ENCODE results near the gene STPG1. TPM values are rescaled to one million over a fixed set of nuclear protein-coding genes. Genes with fewer than 3 reads are reported as not detected.

The STPG1 gene
- total and polyA plus RNA-seq, 9 of the 15 experiments (the other 6 are each of a cell fraction or from before 2014, with no cell fraction given): 5.0 to 11.9 (median 8.3) TPM

DNA sequence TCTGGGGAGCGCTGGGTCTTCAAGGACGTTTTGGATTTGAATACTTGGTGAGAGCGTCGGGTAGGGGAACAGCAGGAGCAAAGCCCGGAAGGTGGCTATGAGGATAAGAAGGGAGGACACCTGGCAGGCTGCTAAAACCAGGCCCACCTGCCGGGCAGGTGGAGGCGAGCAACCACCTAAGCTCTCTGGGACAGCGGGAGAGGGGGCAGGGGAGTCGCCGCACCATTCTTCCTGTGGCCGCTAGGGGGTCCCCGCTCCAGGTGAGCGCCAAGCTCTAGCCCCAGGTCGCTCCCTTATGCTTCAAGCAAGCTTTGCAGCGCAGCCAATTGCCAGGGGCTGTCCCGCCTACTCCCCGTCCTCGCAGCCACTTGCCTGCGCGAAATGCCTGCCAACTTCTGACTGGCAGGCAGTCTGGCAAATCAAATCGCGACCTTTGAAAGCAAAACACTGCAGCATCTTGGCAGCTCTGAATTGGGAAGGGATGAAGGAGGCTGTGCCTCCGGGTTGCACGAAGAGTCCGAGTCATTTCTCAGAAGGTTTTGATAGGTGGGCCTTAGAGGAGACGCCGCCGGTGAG is 1.8 kb upstream of the STPG1 start, which contains the start of gene NIPAL3 (continued):
- TF ChIP-seq, protein P1, sequence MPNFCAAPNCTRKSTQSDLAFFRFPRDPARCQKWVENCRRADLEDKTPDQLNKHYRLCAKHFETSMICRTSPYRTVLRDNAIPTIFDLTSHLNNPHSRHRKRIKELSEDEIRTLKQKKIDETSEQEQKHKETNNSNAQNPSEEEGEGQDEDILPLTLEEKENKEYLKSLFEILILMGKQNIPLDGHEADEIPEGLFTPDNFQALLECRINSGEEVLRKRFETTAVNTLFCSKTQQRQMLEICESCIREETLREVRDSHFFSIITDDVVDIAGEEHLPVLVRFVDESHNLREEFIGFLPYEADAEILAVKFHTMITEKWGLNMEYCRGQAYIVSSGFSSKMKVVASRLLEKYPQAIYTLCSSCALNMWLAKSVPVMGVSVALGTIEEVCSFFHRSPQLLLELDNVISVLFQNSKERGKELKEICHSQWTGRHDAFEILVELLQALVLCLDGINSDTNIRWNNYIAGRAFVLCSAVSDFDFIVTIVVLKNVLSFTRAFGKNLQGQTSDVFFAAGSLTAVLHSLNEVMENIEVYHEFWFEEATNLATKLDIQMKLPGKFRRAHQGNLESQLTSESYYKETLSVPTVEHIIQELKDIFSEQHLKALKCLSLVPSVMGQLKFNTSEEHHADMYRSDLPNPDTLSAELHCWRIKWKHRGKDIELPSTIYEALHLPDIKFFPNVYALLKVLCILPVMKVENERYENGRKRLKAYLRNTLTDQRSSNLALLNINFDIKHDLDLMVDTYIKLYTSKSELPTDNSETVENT (CRISPR knock-in tag; IDR thresholded peaks at IDR 0.05): peak; percentile 36; the same call in 1 of the 2 replicates
- TF ChIP-seq ERF (CRISPR knock-in tag; IDR thresholded peaks at IDR 0.05) (no peak), ZNF445 (CRISPR knock-in tag; IDR thresholded peaks at IDR 0.05; ENCODE audit: low read depth) (no peak), NR1H2 (CRISPR knock-in tag; IDR thresholded peaks at IDR 0.05) (no peak), SMARCA4 (IDR thresholded peaks at IDR 0.05) (no peak), THRAP3 (IDR thresholded peaks at IDR 0.05; ENCODE audit: borderline replicate concordance) (no peak), ZNF766 (CRISPR knock-in tag; conservative IDR thresholded peaks at IDR 0.05) (peak; percentile 56; the same call in 1 of the 2 replicates), HLTF (IDR thresholded peaks at IDR 0.05) (no peak), BRD4 (IDR thresholded peaks at IDR 0.05) (no peak), STAT5B (CRISPR knock-in tag; IDR thresholded peaks at IDR 0.05) (no peak)
- TF ChIP-seq, protein P2, sequence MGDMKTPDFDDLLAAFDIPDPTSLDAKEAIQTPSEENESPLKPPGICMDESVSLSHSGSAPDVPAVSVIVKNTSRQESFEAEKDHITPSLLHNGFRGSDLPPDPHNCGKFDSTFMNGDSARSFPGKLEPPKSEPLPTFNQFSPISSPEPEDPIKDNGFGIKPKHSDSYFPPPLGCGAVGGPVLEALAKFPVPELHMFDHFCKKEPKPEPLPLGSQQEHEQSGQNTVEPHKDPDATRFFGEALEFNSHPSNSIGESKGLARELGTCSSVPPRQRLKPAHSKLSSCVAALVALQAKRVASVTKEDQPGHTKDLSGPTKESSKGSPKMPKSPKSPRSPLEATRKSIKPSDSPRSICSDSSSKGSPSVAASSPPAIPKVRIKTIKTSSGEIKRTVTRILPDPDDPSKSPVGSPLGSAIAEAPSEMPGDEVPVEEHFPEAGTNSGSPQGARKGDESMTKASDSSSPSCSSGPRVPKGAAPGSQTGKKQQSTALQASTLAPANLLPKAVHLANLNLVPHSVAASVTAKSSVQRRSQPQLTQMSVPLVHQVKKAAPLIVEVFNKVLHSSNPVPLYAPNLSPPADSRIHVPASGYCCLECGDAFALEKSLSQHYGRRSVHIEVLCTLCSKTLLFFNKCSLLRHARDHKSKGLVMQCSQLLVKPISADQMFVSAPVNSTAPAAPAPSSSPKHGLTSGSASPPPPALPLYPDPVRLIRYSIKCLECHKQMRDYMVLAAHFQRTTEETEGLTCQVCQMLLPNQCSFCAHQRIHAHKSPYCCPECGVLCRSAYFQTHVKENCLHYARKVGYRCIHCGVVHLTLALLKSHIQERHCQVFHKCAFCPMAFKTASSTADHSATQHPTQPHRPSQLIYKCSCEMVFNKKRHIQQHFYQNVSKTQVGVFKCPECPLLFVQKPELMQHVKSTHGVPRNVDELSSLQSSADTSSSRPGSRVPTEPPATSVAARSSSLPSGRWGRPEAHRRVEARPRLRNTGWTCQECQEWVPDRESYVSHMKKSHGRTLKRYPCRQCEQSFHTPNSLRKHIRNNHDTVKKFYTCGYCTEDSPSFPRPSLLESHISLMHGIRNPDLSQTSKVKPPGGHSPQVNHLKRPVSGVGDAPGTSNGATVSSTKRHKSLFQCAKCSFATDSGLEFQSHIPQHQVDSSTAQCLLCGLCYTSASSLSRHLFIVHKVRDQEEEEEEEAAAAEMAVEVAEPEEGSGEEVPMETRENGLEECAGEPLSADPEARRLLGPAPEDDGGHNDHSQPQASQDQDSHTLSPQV (IDR thresholded peaks at IDR 0.05): peak; percentile 48; the same call in 1 of the 2 replicates
- TF ChIP-seq, protein P3, sequence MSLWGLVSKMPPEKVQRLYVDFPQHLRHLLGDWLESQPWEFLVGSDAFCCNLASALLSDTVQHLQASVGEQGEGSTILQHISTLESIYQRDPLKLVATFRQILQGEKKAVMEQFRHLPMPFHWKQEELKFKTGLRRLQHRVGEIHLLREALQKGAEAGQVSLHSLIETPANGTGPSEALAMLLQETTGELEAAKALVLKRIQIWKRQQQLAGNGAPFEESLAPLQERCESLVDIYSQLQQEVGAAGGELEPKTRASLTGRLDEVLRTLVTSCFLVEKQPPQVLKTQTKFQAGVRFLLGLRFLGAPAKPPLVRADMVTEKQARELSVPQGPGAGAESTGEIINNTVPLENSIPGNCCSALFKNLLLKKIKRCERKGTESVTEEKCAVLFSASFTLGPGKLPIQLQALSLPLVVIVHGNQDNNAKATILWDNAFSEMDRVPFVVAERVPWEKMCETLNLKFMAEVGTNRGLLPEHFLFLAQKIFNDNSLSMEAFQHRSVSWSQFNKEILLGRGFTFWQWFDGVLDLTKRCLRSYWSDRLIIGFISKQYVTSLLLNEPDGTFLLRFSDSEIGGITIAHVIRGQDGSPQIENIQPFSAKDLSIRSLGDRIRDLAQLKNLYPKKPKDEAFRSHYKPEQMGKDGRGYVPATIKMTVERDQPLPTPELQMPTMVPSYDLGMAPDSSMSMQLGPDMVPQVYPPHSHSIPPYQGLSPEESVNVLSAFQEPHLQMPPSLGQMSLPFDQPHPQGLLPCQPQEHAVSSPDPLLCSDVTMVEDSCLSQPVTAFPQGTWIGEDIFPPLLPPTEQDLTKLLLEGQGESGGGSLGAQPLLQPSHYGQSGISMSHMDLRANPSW (CRISPR knock-in tag; IDR thresholded peaks at IDR 0.05): no peak
- TF ChIP-seq, protein P4, sequence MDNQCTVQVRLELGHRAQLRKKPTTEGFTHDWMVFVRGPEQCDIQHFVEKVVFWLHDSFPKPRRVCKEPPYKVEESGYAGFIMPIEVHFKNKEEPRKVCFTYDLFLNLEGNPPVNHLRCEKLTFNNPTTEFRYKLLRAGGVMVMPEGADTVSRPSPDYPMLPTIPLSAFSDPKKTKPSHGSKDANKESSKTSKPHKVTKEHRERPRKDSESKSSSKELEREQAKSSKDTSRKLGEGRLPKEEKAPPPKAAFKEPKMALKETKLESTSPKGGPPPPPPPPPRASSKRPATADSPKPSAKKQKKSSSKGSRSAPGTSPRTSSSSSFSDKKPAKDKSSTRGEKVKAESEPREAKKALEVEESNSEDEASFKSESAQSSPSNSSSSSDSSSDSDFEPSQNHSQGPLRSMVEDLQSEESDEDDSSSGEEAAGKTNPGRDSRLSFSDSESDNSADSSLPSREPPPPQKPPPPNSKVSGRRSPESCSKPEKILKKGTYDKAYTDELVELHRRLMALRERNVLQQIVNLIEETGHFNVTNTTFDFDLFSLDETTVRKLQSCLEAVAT (IDR thresholded peaks at IDR 0.05): peak; percentile 8 to 90; a peak in 1 of 4 replicates
